ENCODE data around the gene TIE1.

Gene TIE1

DNA sequence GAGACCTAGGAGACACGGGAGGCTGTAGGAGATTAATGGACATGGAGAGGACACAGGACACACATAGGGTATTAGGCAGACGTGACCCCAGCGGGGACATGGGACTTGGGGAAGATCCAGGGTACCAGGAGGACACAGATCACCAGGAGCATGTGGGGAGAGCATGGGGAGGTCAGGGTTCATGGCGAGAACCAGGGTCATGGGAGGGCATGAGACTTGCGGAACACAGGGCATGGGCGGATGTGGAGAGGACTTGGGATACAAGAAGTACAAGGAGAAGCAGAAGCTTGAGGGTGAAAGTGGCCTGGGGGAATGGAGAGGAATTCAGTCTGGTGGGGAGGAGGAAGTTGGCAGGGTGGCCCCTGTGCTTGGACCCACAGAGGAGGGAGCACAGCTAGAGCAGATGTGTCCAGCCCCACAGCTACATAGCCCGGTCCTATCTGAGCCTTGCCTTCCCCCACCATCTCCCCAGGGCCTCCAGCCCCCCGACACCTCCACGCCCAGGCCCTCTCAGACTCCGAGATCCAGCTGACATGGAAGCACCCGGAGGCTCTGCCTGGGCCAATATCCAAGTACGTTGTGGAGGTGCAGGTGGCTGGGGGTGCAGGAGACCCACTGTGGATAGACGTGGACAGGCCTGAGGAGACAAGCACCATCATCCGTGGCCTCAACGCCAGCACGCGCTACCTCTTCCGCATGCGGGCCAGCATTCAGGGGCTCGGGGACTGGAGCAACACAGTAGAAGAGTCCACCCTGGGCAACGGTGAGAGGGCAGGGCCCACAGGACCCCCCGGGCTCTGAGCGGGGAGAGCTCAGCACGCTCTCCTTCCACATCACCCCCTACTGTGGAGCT, 12.1 kb downstream of the TIE1 start:
- no peak for DNase-seq

DNA sequence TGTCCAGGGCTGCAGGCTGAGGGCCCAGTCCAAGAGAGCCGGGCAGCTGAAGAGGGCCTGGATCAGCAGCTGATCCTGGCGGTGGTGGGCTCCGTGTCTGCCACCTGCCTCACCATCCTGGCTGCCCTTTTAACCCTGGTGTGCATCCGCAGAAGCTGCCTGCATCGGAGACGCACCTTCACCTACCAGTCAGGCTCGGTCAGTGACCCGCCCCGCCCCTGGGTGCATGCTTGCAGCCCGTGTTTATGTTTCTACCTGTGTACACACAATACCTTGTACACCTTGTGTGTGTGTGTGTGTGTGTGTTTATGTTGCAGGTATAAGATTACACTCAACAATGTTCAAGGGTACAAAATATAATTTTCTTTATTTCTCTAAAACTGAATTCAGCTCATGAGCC, 13.0 kb downstream of the TIE1 start:
- DNase-seq = no peak

DNA sequence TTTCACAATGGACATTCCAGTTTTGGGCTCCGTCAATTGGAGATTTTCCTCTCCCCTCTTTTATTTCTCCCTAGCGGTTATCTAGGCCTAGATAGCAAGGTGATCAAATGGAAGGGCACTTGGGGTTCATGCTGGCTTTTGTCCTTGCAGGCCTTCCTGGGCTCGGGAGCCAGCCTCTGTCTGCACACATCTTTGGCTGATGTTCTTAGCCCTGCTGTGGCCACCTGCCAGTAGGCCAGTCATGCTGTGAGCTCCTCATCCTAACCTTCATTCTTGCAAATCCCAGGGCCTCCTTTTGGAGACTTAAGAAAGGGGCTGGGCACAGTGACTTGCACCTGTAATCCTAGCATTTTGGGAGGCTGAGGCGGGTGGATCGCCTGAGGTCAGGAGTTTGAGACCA, 13.5 kb downstream of the TIE1 start:
- DNase-seq = no peak

DNA sequence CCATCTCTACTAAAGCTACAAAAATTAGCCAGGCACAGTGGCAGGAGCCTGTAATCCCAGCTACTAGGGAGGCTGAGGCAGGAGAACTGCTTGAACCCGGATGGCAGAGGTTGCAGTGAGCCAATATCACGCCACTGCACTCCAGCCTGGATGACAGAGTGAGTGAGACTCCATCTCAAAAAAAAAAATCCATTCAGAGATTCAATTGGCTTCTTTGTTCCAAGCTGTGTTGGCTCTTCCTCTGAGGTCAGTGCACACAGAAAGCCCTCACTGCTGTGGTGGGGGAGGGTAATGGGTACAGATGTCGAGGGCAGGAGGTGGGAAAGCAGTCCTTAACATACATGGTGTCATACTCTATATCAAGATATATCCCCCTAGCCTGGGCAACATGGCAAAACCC, 14.7 kb downstream of the TIE1 start:
- peak in 4 of 14 donors; percentile 28 to 56 (median 34) for DNase-seq

GRCh38 chr1:43315963-43316737, 15.4 kb downstream of the TIE1 start:
- no peak for DNase-seq

DNA sequence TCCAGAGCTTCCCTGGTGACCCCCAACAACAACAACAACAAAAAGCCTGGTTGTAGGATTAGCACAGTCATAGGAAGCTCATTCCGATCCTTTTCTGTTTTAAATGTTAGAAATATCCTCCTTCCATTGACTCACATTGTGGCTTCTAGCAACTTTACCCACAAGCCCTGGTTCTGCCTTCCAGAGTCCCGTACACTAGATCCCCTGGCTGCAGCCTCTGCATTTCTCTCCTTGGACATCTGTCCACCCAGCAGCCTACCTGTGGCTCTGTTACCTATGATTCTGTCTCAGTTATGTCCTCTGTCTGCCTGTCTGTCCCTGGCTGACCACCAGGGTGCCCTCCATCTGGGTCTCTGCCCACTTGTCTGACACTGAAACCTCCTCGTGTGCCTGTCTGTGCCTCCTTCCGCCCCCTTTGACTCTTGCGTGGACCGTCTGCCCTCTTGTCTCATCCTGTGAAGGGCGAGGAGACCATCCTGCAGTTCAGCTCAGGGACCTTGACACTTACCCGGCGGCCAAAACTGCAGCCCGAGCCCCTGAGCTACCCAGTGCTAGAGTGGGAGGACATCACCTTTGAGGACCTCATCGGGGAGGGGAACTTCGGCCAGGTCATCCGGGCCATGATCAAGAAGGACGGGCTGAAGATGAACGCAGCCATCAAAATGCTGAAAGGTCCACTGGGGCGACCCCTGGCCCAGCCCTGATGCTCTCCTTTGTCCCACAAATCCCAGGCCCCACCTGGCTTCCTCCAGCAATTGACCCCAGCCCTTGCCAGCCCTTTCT, 16.1 kb downstream of the TIE1 start:
- no peak for DNase-seq

- DNase-seq = peak in 10 of 14 donors; percentile 26 to 77 (median 46)
Measured at GRCh38 chr1:43317817-43318471, 17.2 kb downstream of the TIE1 start.

GRCh38 chr1:43318831-43319230, 18.0 kb downstream of the TIE1 start:
- no peak for DNase-seq

DNA sequence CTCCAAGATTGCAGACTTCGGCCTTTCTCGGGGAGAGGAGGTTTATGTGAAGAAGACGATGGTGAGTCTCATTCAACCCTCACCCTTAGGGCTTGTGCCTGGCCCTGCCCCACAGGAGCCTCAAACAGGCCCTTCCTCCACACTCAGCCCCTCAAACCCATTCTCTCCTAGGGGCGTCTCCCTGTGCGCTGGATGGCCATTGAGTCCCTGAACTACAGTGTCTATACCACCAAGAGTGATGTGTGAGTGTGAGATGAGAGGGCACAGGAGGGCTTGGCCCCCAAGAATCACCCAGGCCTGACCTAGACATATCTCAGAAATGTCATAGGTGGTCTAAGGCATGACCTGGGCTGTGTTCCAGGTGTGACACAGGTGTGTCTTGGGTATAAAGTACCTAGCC, 18.5 kb downstream of the TIE1 start:
- no peak for DNase-seq

DNA sequence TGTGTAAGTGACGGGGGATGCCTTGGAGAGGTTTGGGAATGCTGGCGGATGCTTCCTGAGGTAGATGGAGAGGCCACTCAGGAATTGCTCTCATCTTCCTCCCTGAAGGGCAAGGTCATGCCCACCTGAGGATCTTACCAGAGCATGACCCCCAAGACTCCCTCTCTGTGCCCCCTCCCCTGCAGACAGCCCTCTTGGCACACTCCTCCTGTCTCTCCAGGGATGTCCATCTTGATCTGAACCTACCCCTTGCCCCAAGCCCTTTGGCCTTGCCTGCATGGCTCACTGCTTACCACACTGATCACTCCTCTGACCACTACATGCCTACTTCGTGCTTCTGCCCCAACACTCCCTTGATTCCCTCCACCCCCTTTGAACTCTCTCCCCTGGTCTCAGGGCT, 19.0 kb downstream of the TIE1 start:
- no peak for DNase-seq

DNA sequence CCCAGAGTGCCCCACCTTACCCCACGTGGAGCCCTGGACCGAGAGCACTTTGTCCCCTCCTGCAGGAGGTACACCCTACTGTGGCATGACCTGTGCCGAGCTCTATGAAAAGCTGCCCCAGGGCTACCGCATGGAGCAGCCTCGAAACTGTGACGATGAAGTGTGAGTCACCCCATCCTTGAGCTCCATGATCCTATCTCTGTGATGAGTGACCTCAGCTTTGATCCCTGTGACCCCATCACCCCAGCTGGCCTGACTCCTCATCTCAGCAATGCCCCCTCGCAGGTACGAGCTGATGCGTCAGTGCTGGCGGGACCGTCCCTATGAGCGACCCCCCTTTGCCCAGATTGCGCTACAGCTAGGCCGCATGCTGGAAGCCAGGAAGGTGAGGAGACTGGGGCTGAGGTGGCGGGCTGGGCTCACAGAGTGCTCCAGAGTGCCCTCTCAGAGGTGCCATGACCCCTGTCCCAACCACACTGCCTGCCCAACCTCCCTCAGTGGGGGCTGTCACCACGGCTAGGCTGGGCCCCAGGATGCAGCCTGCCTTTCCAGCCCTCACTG, 20.6 kb downstream of the TIE1 start:
- DNase-seq = no peak

GRCh38 chr1:43322506-43322905, 21.7 kb downstream of the TIE1 start:
- DNase-seq = no peak

- DNase-seq = no peak
Measured at GRCh38 chr1:43324810-43325209, 24.0 kb downstream of the TIE1 start.

DNA sequence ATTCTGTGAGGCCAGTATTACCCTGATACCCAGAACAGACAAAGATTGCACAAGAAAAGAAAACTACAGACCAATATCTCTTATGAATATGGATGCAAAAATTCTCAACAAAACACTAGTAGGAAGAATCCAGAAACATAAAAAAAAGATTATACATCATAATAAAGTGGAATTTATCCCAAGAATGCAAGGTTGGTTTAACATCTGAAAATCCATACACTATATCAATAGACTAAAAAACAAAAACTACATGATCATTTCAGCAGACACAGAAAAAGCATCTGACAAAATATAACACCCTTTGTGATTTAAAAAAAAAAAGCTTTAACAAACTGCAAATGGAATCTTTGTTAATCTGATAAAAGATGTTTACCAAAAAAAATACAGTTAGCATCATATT, 24.6 kb downstream of the TIE1 start:
- no peak for DNase-seq

- no peak for DNase-seq
Measured at GRCh38 chr1:43327549-43328292, 26.9 kb downstream of the TIE1 start.

- no peak for DNase-seq
Measured at GRCh38 chr1:43329995-43330751, 29.4 kb downstream of the TIE1 start.

- no peak for DNase-seq
Measured at GRCh38 chr1:43331688-43332087, 30.9 kb downstream of the TIE1 start.

DNA sequence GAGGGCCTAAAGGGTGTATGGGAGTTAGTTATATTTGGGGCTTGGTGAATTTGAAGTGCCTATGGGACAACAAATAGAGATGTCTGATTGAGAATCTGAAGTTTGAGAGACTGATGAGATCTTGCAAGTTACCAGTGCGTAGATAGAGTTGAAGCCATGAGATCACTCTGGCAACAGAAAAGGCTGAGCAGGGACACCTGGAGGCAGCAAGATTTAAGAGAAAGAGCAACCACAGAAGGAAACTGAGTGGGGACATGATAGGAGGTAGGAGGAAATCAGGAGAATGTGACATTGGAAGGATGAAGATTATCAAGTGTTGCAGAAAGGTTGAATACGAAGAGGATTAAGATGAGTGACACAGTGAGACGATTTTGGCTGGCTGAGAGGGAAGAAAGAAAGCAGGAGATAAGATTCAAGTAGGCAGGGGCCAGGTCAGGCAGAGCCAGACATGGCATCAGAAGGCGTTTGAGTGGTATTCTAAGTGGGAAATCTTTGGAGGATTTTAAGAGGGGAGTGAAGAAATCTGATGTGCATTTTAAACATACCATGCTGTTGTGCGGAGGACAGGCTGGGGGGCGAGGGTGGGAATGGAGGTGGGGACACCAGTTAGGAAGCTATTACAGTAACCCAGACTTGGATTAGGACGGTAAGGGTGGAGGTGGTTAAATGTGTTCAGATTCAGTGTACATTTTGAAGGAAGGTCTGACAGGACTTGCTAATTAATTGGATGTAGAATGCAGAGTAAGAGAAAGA, 33.8 kb downstream of the TIE1 start:
- no peak for DNase-seq

- no peak for DNase-seq
Measured at GRCh38 chr1:43337588-43337987, 36.8 kb downstream of the TIE1 start, which contains the start of gene MPL. MPL (plus strand) TSS chr1:43337818; CDS start chr1:43337849, 31 bp downstream.

DNA sequence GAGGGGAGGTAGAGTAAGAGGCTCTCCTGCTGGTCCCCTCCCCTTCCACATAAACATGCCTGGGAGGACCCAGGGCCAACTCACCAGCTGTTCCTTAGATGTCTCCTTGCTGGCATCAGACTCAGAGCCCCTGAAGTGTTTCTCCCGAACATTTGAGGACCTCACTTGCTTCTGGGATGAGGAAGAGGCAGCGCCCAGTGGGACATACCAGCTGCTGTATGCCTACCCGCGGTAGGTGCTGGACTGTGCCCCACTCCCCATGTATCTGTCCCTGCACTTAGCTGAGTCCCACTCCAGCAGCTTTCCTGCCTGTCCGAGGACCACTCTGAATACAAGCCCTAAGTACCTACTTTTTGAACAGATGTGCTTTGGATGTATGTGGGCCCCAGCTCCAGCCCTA, 37.2 kb downstream of the TIE1 start:
- no peak for DNase-seq
